HepG2 (cell line): ENCODE measurements around the gene CERS4. TPM values are rescaled to one million over a fixed set of nuclear protein-coding genes. Genes with fewer than 3 reads are reported as not detected.
"Not testable (repeated sequence)": the region's sequence is repeated elsewhere in the genome, so short reads cannot be mapped to it uniquely, and the experiment has no call there.

Source experiments
- ATAC-seq: fragments of 200-7000 bp; cut with Tn5 transposase; 3 replicates; pipeline ENCODE4 v1.9.1; 2020; ENCODE audit warnings: mild to moderate bottlenecking, moderate library complexity
- BruUV-seq: library from RNA; stranded (reverse); fragments of 400-500 nt; replicated peaks from 2 replicates; lab custom pipeline; 2021; lab: Mats Ljungman, UMichigan
- CTCF ChIA-PET: fragments of 300-600 bp; formaldehyde crosslinking; extraction: SDS; loops from one replicate; lab custom pipeline; 2021; ENCODE audit warnings: low total read pairs, inconsistent platforms, low intra/inter-chr PET ratio; lab: Yijun Ruan, JAX
- POLR2A ChIA-PET: fragments of 350-600 bp; sonication (Branson Sonifier 250); formaldehyde crosslinking; loops from one replicate; lab custom pipeline; 2020; ENCODE audit warnings: antibody characterized with exemption, inconsistent platforms; lab: Yijun Ruan, JAX
- DNase-seq: peaks from one replicate; pipeline ENCODE4 v3.0.0-alpha.2; 2015; ENCODE audit warnings: low spot score
- FAIRE-seq: peaks from 3 replicates; lab custom pipeline; 2011; peaks lifted over from hg19 to GRCh38; lab: Jason Lieb, UNC
- H2AFZ ChIP-seq: one replicate; pipeline ENCODE4 v1.6.1; 2011; ENCODE audit warnings: low read length, inconsistent platforms
- H3K27ac ChIP-seq: fragments of 300-600 bp; 3 replicates; pipeline ENCODE4 v1.8.0; 2011; ENCODE audit warnings: mixed run types, mild to moderate bottlenecking, mixed read lengths, low read length, inconsistent platforms; ENCODE audit not compliant: insufficient read depth; ENCODE audit errors: extremely low read length
- H3K27me3 ChIP-seq, 2 experiments: fragments of 200-600 bp in 1 of 2; 2 replicates in 1 of 2; 3 replicates in 1 of 2; pipeline versions ENCODE4 v1.6.0 to v1.8.0; 2011; ENCODE audit warnings: low read length in 2 of 2, mild to moderate bottlenecking in 2 of 2, moderate library complexity in 2 of 2, inconsistent platforms in 1 of 2; ENCODE audit not compliant: insufficient read depth in 2 of 2, control insufficient read depth in 1 of 2
- H3K36me3 ChIP-seq, 2 experiments: fragments of 200-600 bp in 1 of 2; replicated peaks in 1 of 2; 2 replicates in 1 of 2; 3 replicates in 1 of 2; pipeline versions ENCODE4 v1.5.1 to v1.8.0; 2011; ENCODE audit warnings: low read length in 2 of 2, inconsistent platforms in 1 of 2; ENCODE audit not compliant: insufficient read depth in 2 of 2, control insufficient read depth in 1 of 2
- H3K4me1 ChIP-seq: 2 replicates; pipeline ENCODE4 v1.5.1; 2012; ENCODE audit warnings: low read length, inconsistent platforms; ENCODE audit not compliant: insufficient read depth
- H3K4me2 ChIP-seq: 2 replicates; pipeline ENCODE4 v1.6.0; 2011; ENCODE audit warnings: low read depth, low read length, inconsistent platforms
- H3K4me3 ChIP-seq, 3 experiments: fragments of 200-600 bp in 1 of 3; sonication (generic), shearing (Covaris generic) in 1 of 3; replicated peaks in 1 of 3; 2 replicates each; pipeline ENCODE4 v1.5.1; 2011 to 2016; ENCODE audit warnings: low read length in 3 of 3, inconsistent platforms in 2 of 3, low read depth in 2 of 3, mild to moderate bottlenecking in 2 of 3, control low read depth in 1 of 3, mixed read lengths in 1 of 3; ENCODE audit not compliant: insufficient read depth in 1 of 3
- H3K79me2 ChIP-seq: one replicate; pipeline ENCODE4 v1.6.1; 2011; ENCODE audit warnings: low read length, inconsistent platforms; ENCODE audit not compliant: insufficient read depth
- H3K9ac ChIP-seq: 2 replicates; pipeline ENCODE4 v1.6.0; 2011; ENCODE audit warnings: mild to moderate bottlenecking, low read depth, low read length, inconsistent platforms; ENCODE audit not compliant: insufficient read depth
- H3K9me3 ChIP-seq: 2 replicates; pipeline ENCODE4 v1.5.1; 2012; ENCODE audit warnings: mild to moderate bottlenecking, low read length
- H4K20me1 ChIP-seq: 2 replicates; pipeline ENCODE4 v1.6.0; 2011; ENCODE audit warnings: inconsistent platforms, mild to moderate bottlenecking, low read length, moderate library complexity; ENCODE audit not compliant: insufficient read depth
- ZMYM3 ChIP-seq: sonication (generic); formaldehyde crosslinking; IDR thresholded peaks from 2 replicates; pipeline ENCODE4 v1.5.1; 2020; ENCODE audit warnings: mild to moderate bottlenecking, missing genetic modification reagents
- ZNF121 ChIP-seq: sonication (generic); formaldehyde crosslinking; IDR thresholded peaks from 2 replicates; pipeline ENCODE4 v1.5.0; 2020; ENCODE audit warnings: mild to moderate bottlenecking, missing genetic modification reagents
- ZNF709 ChIP-seq: sonication (generic); formaldehyde crosslinking; IDR thresholded peaks from 2 replicates; pipeline ENCODE4 v1.5.0; 2020; ENCODE audit warnings: mild to moderate bottlenecking, missing genetic modification reagents
- ZNF777 ChIP-seq: sonication (generic); formaldehyde crosslinking; IDR thresholded peaks from 2 replicates; pipeline ENCODE4 v1.4.0; 2020; ENCODE audit warnings: missing genetic modification reagents
- WGBS: methylation state at CpG from one replicate; pipeline ENCODE4 v1.1.6; 2017; ENCODE audit warnings: low lambda C conversion rate; 5-methylcytosine and 5-hydroxymethylcytosine counted together
- in situ Hi-C: cut with HindIII; loops from 2 replicates; pipeline ENCODE4 v1.10.0; 2017; ENCODE audit warnings: low pct_unique_long_range_greater_than_20kb; ENCODE audit not compliant: extremely low pct_ligation_motif_present
- intact Hi-C: fragments of 100-400 bp; cut with micrococcal nuclease; formaldehyde crosslinking; loops from one replicate; pipeline ENCODE4 v1.10.0; 2022; ENCODE audit not compliant: unreplicated experiment
- polyA plus RNA-seq, 8 experiments: library from polyadenylated mRNA; depleted of rRNA in 3 of 8; stranded (reverse) in 7 of 8; unstranded in 1 of 8; fragments of >200 nt; fragmentation: Illumina TruSeq in 4 of 8; extraction: Trizol in 4 of 8; gene quantifications; 2 replicates each; pipeline versions ENCODE4 v1.2.1 to v1.2.3, GENCODE V29; 2011 to 2016; ENCODE audit warnings: low read depth in 4 of 8, missing spikeins in 1 of 8, mixed read lengths in 1 of 8; ENCODE audit not compliant: insufficient read depth in 1 of 8
- total RNA-seq, 5 experiments: library from RNA; depleted of rRNA; stranded (reverse); fragments of >200 nt; fragmentation: Illumina TruSeq; extraction: Trizol; gene quantifications; 2 replicates each; pipeline ENCODE4 v1.2.3, GENCODE V29; 2016; ENCODE audit warnings: low read depth in 1 of 5
- TF ChIP-seq, protein P1 (sequence below): sonication (generic); formaldehyde crosslinking; IDR thresholded peaks from 2 replicates; pipeline ENCODE4 v1.5.0; 2020; ENCODE audit warnings: mild to moderate bottlenecking, missing genetic modification reagents
- TF ChIP-seq, protein P2 (sequence below): sonication (generic); formaldehyde crosslinking; IDR thresholded peaks from 2 replicates; pipeline ENCODE4 v1.4.0; 2020; ENCODE audit warnings: missing genetic modification reagents, mild to moderate bottlenecking, borderline replicate concordance

Gene CERS4
- total and polyA plus RNA-seq, 2 of the 13 experiments (the other 11 are each of a cell fraction or from before 2014, with no cell fraction given), result 74.7 to 83.5 TPM

DNA sequence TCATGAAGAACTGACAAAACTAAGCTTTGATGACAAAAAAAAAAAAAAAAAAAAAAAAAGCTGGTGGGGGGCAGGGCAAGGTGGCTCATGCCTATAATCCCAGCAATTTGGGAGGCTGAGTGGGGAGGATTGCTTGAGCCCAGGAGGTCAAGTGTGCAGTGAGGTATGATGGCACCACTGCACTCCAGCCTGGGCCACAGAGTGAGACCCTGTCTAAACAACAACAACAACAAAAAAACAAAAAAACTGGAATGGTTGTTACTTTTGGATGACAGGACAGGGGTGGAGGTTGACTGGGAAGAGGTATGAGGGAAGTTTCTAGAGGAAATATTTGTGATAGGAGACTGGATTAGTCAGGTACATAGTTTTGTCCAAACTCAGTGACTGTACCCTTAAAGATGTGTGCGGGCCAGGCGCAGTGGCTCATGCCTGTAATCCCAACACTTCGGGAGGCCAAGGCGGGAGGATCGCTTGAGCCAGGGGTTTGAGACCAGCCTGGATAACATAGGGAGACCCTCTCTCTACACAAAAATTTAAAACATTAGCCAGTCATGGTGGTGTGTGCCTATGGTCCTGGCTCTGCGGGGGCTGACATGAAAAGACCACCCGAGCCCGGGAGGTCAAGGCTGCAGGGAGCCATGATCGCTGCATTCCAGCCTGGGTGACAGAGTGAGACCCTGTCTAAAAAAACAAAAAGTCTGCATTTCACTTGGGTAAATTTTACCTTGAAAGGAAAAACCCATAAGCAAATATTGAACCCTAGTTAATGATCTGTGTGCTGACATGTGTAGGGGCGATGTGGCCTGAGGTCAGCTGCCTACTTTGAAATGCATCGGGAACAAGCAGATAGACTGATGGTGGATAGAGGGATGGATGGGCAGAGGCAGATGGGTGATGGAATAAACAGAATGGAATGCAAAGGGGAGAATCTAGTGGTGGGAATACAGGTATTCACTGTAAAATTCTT lies 37.0 kb downstream of the CERS4 start (continued):
- TF ChIP-seq, protein P1, sequence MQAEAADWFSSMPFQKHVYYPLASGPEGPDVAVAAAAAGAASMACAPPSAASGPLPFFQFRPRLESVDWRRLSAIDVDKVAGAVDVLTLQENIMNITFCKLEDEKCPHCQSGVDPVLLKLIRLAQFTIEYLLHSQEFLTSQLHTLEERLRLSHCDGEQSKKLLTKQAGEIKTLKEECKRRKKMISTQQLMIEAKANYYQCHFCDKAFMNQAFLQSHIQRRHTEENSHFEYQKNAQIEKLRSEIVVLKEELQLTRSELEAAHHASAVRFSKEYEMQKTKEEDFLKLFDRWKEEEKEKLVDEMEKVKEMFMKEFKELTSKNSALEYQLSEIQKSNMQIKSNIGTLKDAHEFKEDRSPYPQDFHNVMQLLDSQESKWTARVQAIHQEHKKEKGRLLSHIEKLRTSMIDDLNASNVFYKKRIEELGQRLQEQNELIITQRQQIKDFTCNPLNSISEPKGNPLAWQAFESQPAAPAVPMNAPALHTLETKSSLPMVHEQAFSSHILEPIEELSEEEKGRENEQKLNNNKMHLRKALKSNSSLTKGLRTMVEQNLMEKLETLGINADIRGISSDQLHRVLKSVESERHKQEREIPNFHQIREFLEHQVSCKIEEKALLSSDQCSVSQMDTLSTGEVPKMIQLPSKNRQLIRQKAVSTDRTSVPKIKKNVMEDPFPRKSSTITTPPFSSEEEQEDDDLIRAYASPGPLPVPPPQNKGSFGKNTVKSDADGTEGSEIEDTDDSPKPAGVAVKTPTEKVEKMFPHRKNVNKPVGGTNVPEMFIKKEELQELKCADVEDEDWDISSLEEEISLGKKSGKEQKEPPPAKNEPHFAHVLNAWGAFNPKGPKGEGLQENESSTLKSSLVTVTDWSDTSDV (CRISPR knock-in tag), result no peak

DNA sequence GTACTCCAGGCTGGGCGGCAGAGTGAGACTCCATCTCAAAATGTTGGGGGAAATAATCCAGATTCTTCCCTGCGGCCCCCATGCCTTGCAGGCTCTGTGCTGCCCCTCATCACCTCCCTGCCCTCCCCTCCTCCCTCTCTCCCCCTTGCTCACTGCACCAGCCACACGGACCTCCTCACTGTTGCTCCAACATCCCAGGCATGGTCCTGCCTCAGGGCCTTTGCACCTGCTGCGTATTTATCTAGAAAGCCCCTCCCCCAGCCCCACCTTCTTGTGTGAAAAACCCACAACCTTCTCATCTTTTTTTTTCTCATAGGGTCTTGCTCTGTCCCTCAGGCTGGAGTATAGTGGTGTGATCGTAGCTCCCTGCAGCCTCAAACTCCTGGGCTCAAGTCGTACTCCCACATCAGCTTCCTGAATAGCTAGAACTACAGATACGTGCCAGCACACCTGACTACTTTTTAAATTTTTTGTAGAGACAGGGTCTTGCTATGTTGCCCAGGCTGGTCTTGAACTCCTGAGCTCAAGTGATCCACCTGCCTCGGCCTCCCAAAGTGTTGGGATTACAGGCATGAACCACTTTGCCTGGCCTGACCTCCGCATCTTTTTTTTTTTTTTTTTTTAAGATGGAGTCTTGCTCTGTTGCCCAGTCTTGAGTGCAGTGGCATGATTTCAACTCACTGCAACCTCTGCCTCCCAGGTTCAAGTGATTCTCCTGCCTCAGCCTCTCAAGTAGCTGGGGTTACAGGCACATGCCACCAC lies 38.1 kb downstream of the CERS4 start:
- H3K79me2 ChIP-seq, result peaks cover 11% of the 10 kb centered on the region
- intact Hi-C loops, FAIRE-seq, in situ Hi-C loops, H3K9me3 ChIP-seq, ATAC-seq, H2AFZ ChIP-seq, H3K4me3 ChIP-seq, CTCF ChIA-PET, BruUV-seq, H4K20me1 ChIP-seq, DNase-seq, H3K27me3 ChIP-seq: not testable (repeated sequence)
- peak overlapping the region; percentile 61; the same call in 1 of the 2 replicates for H3K4me2 ChIP-seq
- POLR2A ChIA-PET, result interaction anchor here (0.6 to 1.1 kb wide), 4 partner anchors 10 to 89 kb away, joined by 3 to 4 read pairs (median 4); no protein-coding TSS in a partner anchor
- H3K27ac ChIP-seq, result peak overlapping the region; percentile 87
- H3K4me1 ChIP-seq, result peaks cover 40% of the 10 kb centered on the region
- WGBS, result 90% methylated on average over 8 of the region's 9 CpGs
- TF ChIP-seq ZMYM3 (peak; percentile 85), ZNF709 (CRISPR knock-in tag) (0 out of 2 replicates have a peak, but pooled peaks have one; percentile 25), ZNF777 (0 out of 2 replicates have a peak, but pooled peaks have one; percentile 20), ZNF121 (CRISPR knock-in tag) (peak; percentile 73; the same call in 1 of the 2 replicates)
- TF ChIP-seq, protein P2, sequence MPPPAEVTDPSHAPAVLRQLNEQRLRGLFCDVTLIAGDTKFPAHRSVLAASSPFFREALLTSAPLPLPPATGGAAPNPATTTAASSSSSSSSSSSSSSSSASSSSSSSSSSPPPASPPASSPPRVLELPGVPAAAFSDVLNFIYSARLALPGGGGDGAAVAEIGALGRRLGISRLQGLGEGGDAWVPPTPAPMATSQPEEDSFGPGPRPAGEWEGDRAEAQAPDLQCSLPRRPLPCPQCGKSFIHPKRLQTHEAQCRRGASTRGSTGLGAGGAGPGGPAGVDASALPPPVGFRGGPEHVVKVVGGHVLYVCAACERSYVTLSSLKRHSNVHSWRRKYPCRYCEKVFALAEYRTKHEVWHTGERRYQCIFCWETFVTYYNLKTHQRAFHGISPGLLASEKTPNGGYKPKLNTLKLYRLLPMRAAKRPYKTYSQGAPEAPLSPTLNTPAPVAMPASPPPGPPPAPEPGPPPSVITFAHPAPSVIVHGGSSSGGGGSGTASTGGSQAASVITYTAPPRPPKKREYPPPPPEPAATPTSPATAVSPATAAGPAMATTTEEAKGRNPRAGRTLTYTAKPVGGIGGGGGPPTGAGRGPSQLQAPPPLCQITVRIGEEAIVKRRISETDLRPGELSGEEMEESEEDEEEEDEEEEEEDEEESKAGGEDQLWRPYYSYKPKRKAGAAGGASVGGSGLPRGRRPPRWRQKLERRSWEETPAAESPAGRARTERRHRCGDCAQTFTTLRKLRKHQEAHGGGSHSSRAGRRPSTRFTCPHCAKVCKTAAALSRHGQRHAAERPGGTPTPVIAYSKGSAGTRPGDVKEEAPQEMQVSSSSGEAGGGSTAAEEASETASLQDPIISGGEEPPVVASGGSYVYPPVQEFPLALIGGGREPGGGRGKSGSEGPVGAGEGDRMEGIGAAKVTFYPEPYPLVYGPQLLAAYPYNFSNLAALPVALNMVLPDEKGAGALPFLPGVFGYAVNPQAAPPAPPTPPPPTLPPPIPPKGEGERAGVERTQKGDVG (CRISPR knock-in tag), result 0 out of 2 replicates have a peak, but pooled peaks have one; percentile 6
- H3K36me3 ChIP-seq, result peaks cover 8 to 33% of the 10 kb centered on the region in 2 experiments
- H3K9ac ChIP-seq, result 0 out of 2 replicates have a peak overlapping the region, but pooled peaks have one; percentile 2
